Choroid plexus epithelial cell (primary cell): Measurements from ENCODE around the gene NELFA.

Source experiments
- DNase-seq: peaks from one replicate; pipeline ENCODE4 v3.0.0-alpha.2; 2010; ENCODE audit warnings: low read depth
- H3K4me3 ChIP-seq: 2 replicates; pipeline ENCODE4 v1.5.1; 2011; ENCODE audit warnings: low read depth, mild to moderate bottlenecking, control low read depth, low read length, moderate library complexity
- TF ChIP-seq, protein P1 (sequence below): conservative IDR thresholded peaks from 2 replicates; pipeline ENCODE4 v1.5.1; 2011; ENCODE audit warnings: low read depth, mild to moderate bottlenecking, control low read depth, inconsistent platforms, low read length, moderate library complexity

NELFA gene

GRCh38 chr4:1987721-1988326 is 20.9 kb downstream of the NELFA start:
- no peak overlapping the region for H3K4me3 ChIP-seq
- TF ChIP-seq, protein P1, sequence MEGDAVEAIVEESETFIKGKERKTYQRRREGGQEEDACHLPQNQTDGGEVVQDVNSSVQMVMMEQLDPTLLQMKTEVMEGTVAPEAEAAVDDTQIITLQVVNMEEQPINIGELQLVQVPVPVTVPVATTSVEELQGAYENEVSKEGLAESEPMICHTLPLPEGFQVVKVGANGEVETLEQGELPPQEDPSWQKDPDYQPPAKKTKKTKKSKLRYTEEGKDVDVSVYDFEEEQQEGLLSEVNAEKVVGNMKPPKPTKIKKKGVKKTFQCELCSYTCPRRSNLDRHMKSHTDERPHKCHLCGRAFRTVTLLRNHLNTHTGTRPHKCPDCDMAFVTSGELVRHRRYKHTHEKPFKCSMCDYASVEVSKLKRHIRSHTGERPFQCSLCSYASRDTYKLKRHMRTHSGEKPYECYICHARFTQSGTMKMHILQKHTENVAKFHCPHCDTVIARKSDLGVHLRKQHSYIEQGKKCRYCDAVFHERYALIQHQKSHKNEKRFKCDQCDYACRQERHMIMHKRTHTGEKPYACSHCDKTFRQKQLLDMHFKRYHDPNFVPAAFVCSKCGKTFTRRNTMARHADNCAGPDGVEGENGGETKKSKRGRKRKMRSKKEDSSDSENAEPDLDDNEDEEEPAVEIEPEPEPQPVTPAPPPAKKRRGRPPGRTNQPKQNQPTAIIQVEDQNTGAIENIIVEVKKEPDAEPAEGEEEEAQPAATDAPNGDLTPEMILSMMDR, result no peak
- no peak for DNase-seq

DNA sequence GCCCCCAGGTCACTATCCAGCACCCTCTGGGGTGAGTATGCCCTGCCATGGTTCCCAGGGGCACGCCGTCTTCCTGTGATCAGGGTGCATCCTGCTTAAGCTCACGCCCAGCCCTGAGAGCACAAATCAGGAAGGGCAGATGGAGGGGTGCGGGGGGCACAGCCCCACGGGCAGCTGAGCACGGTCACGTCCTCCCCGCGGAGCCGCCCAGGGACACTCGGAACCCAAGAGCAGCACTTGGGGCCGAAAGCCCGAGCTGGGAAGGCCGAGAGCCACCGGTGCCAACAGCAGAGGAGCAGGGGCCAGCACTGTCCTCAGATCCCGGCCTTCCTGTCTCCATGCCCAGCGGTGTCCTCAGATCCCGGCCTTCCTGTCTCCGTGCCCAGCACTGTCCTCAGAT is 21.5 kb downstream of the NELFA start:
- TF ChIP-seq, protein P1, result no peak
- DNase-seq, result no peak
- H3K4me3 ChIP-seq, result no peak overlapping the region

GRCh38 chr4:1986578-1987210 is 22.1 kb downstream of the NELFA start:
- TF ChIP-seq, protein P1, result no peak
- DNase-seq, result no peak
- no peak overlapping the region for H3K4me3 ChIP-seq

DNA sequence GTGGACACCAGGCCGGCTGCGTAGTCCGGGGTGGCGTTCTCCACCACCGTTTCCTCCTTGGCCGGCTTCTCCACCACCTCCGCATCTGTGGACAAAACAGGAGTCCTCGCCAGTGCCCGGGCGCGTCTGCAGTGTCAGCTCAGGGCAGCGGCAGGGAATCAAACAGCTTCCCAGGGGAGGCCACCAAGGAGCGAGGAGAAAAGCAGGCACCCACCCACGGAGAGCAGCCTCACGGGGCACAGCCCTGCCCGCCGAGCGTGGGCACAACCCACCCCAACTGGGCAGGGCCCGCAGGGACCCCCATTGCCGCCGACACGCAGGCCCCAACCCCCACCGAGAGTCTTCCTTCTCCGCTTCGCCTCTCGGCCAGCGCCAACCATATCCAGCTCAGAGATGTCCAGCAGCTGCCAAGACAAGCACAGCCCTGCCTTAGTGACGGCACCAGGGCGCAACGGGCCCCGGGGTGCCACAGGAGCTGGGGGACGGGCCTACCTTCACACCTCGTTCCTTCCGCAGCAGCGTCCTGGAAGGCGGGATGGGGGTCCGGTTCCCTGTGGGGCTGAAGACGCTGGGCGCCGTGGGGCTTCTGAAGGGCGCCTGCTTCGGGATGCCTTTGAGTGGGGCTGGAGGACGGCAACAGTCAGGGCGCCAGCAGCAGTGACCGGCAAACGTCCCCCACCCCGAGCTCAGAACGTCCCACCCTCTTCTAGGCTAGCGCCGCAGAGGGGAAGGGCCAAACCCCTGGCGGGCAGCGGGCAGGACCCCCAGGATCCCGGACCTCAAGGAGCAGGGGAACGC is 22.8 kb downstream of the NELFA start:
- TF ChIP-seq, protein P1, result no peak
- DNase-seq, result no peak
- no peak overlapping the region for H3K4me3 ChIP-seq

DNA sequence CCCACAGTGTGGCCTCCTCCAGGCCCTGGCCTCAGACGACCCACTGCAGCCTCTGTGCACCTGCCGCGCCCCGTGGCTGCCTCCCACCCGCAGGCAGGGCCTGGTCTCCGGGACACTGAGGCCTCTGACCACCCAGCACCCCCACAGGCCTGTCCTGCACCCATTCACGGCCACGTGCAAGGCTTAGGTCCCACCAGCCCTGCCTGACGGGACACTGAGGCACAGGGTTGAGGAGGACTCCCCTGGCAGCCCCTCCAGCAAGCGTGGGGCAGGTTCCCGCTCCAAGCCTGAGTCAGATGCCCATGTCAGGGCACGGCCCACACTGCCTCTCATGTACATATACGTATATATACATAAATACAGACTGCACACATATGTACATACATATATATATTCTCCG is 23.5 kb downstream of the NELFA start:
- DNase-seq, result no peak

DNA sequence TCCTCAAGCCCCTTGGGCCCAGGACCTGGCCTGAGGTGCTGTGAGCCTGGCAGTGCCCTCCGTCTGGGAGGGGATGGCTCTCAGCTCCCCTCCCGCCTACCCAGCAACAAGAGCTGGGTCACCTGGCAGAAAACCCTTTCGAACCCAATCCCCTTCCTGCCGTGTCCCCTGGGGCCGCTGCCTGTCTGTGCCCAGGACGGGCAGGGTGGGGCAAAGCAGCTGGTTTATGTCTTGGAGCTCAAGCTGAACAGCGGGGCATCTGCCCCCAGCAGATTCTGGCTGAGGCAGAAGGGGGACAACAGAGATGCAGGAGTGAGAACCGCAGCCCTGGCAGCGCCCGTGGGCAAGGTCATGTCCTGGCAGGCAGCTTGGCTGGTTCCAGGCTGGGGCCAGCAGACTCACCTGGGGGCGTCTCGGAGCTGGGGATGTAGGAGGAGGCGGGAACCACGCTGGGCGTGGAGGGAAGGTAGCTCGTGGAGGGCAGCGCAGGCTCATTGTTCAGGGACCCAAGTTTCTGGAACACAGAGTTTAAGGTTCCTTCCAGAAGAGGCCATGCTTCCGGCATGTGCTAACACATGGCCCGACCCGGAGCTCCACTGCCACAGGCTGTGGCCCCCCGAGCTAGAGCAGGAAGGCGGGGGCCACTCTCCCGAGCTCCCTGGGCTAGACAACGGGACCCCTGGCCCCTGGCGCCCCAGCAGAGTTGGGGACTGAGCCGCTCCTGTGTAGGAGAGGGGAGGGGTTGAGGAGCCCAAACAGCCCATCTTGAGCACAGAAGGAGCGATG is 24.2 kb downstream of the NELFA start:
- DNase-seq, result no peak
- TF ChIP-seq, protein P1, result no peak
- H3K4me3 ChIP-seq, result no peak overlapping the region

More for the DNA sequence above, 23.5 kb downstream of the NELFA start:
- TF ChIP-seq, protein P1, result no peak
- no peak overlapping the region for H3K4me3 ChIP-seq
